ENCODE results near the gene SHLD2. TPM values are rescaled to one million over a fixed set of nuclear protein-coding genes. Genes with fewer than 3 reads are reported as not detected.
A peak's percentile ranks its signal among the peaks of the same experiment; 100 is the strongest.
"Not testable (repeated sequence)": the region's sequence is repeated elsewhere in the genome, so short reads cannot be mapped to it uniquely, and the experiment has no call there.

The SHLD2 gene
- polyA plus RNA-seq, 3 donors from 2014 or later = 16.7 to 19.5 (median 18.5) TPM

DNA sequence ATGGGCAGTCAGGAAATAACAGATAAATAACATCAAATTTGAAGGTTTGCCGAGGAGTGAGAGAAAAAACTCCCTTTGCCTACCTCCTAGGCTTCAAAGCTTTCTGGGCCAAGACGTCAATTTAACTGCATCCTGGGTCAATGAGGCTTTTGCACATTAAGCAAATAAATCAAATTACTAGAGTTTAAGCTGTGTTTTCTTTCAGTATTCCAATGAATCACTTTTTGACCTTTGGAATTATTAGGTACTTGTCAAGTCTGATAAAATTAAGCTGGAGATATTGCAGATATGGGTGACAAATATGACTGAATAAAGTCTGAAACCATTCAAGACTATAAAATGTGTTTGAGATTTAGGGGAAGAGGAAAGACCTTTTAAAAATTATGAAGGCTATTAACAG lies 22.6 kb upstream of the SHLD2 start:
- H3K36me3 Mint-ChIP-seq = peaks cover 7 to 38% (median 15%) of the 10 kb centered on the region in 3 donors
- H3K9me3 Mint-ChIP-seq = no peaks in the 10 kb centered on the region
- H3K4me3 Mint-ChIP-seq = no peak overlapping the region
- no peak for DNase-seq
- H3K4me1 Mint-ChIP-seq = peaks cover 18 to 23% of the 10 kb centered on the region in 2 donors
- no peak overlapping the region for H3K27ac Mint-ChIP-seq
- H3K27me3 Mint-ChIP-seq (ENCODE audit: low read depth in 3 of 3) = peaks cover 0 to 4% (median 0%) of the 10 kb centered on the region in 3 donors

DNA sequence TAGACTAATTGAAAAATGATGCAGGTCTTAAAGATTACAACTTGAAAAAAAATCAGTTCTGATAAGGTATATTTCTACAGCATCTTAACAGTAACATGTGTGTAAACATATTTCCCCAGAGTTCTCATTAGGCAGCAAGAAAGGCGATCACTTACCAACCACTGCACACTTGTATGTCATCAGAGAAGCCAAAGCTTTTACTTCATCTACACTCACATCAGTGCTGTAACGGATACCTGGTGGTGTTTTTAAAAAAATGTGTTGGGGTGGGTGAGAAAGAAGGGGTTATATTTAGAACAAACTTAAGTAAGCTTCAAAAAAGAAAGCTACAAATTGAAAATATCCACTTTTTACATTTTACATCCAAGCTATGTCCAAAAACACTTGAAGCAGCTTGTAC lies 18.6 kb upstream of the SHLD2 start:
- not testable (repeated sequence) for H3K27me3 Mint-ChIP-seq (ENCODE audit: low read depth in 3 of 3); H3K9me3 Mint-ChIP-seq
- peak; percentile 24 to 28 (median 27) for DNase-seq
- H3K27ac Mint-ChIP-seq = peak overlapping the region; percentile 23 to 87 (median 76)
- H3K36me3 Mint-ChIP-seq = peaks cover 8 to 15% (median 12%) of the 10 kb centered on the region in 3 donors
- H3K4me1 Mint-ChIP-seq = peaks cover 31 to 38% of the 10 kb centered on the region in 2 donors
- H3K4me3 Mint-ChIP-seq = peak overlapping the region; percentile 10 to 66 (median 27)

DNA sequence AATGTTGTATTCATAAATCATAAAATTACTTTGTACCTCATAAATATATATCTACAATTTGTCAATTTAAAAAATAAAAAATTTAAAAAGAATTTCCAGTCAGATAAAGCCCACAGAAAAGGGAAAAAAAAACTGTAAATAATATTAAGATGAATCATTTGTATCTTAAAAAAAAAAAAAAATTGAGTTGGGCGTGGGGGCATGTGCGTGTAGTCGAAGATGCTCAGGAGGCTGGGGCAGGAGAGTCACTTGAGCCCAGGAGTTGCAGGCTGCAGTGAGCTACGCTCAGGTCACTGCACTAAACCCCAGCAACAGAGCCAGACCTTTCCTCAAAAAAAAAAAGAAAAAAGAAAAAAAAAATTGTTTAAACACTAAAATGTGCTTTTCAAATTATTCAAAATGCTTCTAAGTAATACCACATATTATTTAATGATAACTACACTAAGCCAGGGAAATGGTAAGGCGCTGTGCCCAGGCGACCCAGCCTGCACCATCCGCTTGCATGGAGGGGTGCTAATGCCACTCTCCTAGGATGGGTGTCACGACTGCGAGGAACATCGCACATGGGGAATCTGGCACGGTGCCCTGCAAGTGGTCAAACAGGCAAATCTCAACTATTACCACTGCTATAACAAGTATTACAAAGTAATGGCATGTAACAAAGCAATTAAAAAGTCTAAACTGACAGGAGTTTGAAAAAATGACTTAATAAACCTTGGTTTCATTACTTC lies 15.7 kb upstream of the SHLD2 start:
- H3K27me3 Mint-ChIP-seq (ENCODE audit: low read depth in 3 of 3) = peaks cover 0 to 2% (median 0%) of the 10 kb centered on the region in 3 donors
- peaks cover 0 to 3% (median 0%) of the 10 kb centered on the region in 3 donors for H3K36me3 Mint-ChIP-seq
- H3K4me3 Mint-ChIP-seq = no peak overlapping the region
- H3K9me3 Mint-ChIP-seq = no peaks in the 10 kb centered on the region
- no peak for DNase-seq
- H3K4me1 Mint-ChIP-seq = peaks cover 46 to 64% of the 10 kb centered on the region in 2 donors
- peak overlapping the region in 1 of 6 donors; percentile 50 for H3K27ac Mint-ChIP-seq

DNA sequence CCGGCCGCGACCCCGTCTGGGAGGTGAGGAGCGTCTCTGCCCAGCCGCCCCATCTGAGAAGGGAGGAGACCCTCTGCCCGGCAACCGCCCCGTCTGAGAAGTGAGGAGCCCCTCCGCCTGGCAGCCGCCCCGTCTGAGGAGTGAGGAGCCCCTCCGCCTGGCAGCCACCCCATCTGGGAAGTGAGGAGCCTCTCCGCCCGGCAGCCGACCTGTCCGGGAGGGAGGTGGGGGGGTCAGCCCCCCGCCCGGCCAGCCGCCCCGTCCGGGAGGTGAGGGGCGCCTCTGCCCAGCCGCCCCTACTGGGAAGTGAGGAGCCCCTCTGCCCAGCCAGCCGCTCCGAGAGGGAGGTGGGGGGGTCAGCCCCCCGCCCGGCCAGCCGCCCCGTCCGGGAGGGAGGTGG lies 14.4 kb upstream of the SHLD2 start:
- not testable (repeated sequence) for H3K9me3 Mint-ChIP-seq; H3K27ac Mint-ChIP-seq; H3K27me3 Mint-ChIP-seq (ENCODE audit: low read depth in 3 of 3); DNase-seq; H3K4me3 Mint-ChIP-seq; H3K36me3 Mint-ChIP-seq
- H3K4me1 Mint-ChIP-seq = peaks cover 55 to 76% of the 10 kb centered on the region in 2 donors

DNA sequence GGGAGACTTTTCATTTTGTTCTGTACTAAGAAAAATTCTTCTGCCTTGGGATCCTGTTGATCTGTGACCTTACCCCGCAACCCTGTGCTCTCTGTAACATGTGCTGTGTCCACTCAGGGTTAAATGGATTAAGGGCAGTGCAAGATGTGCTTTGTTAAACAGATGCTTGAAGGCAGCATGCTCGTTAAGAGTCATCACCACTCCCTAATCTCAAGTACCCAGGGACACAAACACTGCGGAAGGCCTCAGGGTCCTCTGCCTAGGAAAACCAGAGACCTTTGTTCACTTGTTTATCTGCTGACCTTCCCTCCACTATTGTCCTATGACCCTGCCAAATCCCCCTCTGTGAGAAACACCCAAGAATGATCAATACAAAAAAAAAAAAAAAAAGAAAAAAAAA lies 13.4 kb upstream of the SHLD2 start:
- not testable (repeated sequence) for H3K9me3 Mint-ChIP-seq; DNase-seq; H3K36me3 Mint-ChIP-seq; H3K27me3 Mint-ChIP-seq (ENCODE audit: low read depth in 3 of 3); H3K4me3 Mint-ChIP-seq
- Mint-ChIP-seq H3K27ac (peak overlapping the region in 1 of 6 donors; percentile 87), H3K4me1 (peaks cover 55 to 76% of the 10 kb centered on the region in 2 donors)

DNA sequence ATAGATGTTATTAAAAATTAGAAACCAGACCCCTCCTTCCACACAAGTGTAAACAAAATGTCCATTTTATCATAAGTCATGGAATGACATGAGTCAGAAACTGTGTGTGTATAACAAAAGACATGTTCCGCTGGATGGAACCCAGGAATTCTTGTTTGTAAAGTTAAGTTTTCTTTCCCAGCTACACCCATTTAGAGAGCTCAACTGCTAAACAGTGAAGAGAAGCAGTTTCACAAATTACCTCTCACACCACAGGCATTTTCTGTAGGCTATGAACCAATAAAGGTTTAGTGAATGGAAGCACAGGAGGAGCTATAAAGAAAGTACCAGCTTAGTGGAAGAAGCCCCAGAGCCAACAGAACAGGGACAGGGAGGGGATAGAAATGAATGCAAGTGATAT lies 12.8 kb upstream of the SHLD2 start:
- Mint-ChIP-seq H3K27ac (peak overlapping the region; percentile 14 to 95 (median 63)), H3K4me1 (peaks cover 53 to 75% of the 10 kb centered on the region in 2 donors)
- H3K27me3 Mint-ChIP-seq (ENCODE audit: low read depth in 3 of 3); H3K36me3 Mint-ChIP-seq; DNase-seq; H3K9me3 Mint-ChIP-seq; H3K4me3 Mint-ChIP-seq: not testable (repeated sequence)

DNA sequence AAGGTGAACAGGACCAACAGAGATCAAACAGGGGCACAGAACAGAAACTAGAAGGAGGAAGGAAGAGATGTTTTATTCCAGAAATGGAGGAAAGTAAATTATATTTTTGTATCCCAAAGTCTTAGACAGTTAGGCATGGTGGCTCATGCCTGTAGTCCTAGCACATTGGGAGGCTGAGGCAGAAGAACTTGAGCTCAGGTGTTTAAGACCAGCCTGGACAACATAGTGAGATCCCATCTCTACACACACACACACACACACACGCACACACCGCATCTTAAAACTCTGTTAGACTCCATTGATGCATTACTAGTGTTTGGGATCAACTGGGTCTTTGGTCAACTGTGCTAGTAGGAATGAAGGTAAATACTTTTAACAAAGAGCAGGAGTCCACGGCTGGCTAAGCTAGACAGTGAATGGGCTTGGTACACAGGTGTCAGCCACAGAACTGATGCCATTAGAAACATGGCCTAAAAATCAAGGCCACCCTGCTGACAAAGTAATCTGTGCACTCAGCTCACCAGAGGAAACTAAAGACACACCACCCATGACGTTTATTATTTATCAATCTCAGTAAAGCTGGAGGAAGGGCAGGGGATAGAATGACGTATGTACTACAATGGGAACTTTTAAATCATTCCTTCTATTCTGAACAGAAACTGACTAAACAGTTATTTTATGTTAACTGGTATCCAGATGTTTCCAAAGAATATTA lies 11.3 kb upstream of the SHLD2 start:
- not testable (repeated sequence) for H3K36me3 Mint-ChIP-seq; H3K27me3 Mint-ChIP-seq (ENCODE audit: low read depth in 3 of 3); H3K9me3 Mint-ChIP-seq
- peak overlapping the region; percentile 2 to 68 (median 49) for H3K4me3 Mint-ChIP-seq
- H3K4me1 Mint-ChIP-seq = peaks cover 56 to 75% of the 10 kb centered on the region in 2 donors
- peak overlapping the region; percentile 78 to 96 (median 94) for H3K27ac Mint-ChIP-seq
- peak; percentile 39 to 52 (median 42) for DNase-seq

DNA sequence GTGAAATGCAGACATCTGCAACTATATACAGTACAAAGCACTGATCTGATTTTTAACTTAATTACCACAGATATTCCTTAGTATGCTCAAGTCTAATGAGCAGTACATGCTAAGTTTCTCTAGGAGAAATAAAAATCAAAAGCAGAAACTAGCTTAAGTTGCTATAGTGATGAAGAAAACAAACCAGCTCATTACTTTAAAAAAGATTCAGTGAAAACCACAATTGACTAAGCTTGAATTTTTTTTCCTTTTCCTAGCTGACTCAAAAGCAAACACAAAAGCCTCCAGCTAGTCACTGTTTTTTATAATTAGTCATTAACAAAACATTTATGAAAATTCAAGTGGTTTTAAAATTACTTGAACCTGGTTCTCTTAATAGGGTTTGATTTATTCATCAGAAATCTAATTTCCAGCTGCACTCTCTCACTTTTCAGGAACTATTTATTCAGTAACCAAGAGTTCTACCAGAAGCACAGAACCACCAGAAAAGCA lies 10.7 kb upstream of the SHLD2 start:
- not testable (repeated sequence) for H3K27me3 Mint-ChIP-seq (ENCODE audit: low read depth in 3 of 3); H3K36me3 Mint-ChIP-seq; H3K9me3 Mint-ChIP-seq
- Mint-ChIP-seq H3K4me1 (peaks cover 58 to 77% of the 10 kb centered on the region in 2 donors), H3K4me3 (peak overlapping the region; percentile 8 to 68 (median 49)), H3K27ac (peak overlapping the region; percentile 78 to 96 (median 94))
- peak; percentile 43 to 63 (median 59) for DNase-seq

DNA sequence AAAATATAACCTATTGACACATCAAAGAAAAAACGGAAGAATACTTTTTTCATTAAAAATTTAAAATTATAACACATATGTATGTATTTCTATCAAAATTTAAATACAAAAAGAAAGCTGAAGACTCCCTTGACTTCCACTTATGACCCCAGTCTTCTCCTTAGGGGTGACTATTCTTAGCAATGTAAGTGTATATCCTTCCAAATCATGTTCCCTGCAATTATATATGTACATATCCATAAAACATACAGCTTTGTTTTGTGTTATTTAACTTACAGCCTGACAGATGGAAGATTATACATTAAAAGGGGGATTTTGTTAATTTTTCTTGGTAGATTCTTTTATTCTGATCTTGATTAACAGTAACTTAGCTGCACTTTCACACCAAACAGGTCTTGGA lies 9.5 kb upstream of the SHLD2 start:
- Mint-ChIP-seq H3K4me3 (no peak overlapping the region), H3K27ac (peak overlapping the region in 4 of 6 donors; percentile 8 to 77 (median 40)), H3K4me1 (peaks cover 65 to 85% of the 10 kb centered on the region in 2 donors), H3K36me3 (no peaks in the 10 kb centered on the region), H3K27me3 (ENCODE audit: low read depth in 3 of 3) (peaks cover 0 to 4% (median 0%) of the 10 kb centered on the region in 3 donors), H3K9me3 (no peaks in the 10 kb centered on the region)
- no peak for DNase-seq

DNA sequence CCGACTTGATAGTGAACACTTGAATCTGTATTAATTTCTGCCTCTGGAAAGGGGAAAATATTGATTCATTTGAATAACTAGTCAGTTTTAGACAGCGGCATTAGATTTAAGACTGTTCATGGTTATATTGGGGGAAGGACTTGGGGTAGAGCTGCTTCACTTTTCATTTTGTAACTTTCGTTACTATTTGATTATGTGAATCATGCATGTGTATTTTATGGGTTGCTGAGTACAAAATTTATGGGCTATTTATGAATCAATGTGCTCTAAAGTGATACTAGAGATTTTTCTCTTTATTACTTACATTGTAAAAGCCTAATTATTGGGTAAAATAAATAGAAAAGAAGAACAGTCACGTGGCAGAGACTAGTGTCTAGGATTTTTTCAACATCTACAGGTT lies 5.3 kb upstream of the SHLD2 start:
- Mint-ChIP-seq H3K36me3 (no peaks in the 10 kb centered on the region), H3K27me3 (ENCODE audit: low read depth in 3 of 3) (peaks cover 0 to 5% (median 4%) of the 10 kb centered on the region in 3 donors), H3K27ac (no peak overlapping the region), H3K4me1 (peaks cover 71 to 89% of the 10 kb centered on the region in 2 donors), H3K4me3 (no peak overlapping the region), H3K9me3 (no peaks in the 10 kb centered on the region)
- no peak for DNase-seq

DNA sequence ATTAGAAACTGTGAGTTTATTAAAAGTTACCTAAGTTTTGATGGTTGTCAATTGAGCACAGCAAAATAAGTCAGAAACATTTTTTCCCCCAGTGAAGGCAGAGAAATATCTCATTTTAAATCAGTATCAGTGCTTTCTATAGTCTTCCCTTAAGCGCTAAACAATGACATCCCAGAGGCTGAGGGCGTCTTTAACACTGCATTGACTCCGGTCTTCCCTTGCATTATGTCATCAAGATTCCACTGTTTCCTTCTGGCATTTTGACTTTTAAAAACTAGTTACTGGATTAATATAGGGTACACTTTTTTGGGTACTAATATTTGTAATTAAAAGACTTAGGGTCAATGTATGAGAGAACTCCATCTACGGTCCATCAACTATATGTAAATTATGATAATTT lies 4.2 kb upstream of the SHLD2 start:
- Mint-ChIP-seq H3K4me1 (peaks cover 70 to 83% of the 10 kb centered on the region in 2 donors), H3K36me3 (no peaks in the 10 kb centered on the region), H3K27ac (peak overlapping the region in 2 of 6 donors; percentile 1 to 89), H3K27me3 (ENCODE audit: low read depth in 3 of 3) (peaks cover 5 to 12% (median 9%) of the 10 kb centered on the region in 3 donors), H3K9me3 (no peaks in the 10 kb centered on the region), H3K4me3 (no peak overlapping the region)
- DNase-seq = no peak

DNA sequence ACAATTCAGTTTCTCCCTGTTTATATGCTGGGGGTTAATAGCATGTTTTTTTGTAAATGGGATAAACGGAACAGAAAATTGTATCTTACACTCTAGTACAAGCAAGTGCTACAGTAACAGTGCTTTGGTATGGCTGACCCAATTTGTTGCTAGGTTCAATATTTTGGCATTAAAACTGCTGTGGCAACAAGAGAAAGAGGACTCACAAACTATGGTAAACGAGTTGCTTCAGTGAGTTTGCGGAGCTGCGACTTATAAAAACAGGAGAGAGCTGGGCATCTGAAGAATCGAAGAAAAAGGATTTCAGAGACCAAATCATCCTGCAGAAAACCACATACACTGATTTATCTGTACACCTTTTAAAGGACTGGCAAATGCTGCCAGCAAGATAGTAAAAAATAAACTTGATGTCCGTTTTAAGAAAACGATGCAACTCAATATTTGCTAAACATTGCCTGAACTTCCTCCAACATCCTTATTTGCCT lies 2.6 kb upstream of the SHLD2 start:
- peak in 1 of 3 donors; percentile 10 for DNase-seq
- Mint-ChIP-seq H3K4me1 (peaks cover 61 to 79% of the 10 kb centered on the region in 2 donors), H3K27ac (peak overlapping the region; percentile 86 to 95 (median 90)), H3K4me3 (peak overlapping the region; percentile 91 to 97 (median 94)), H3K9me3 (no peaks in the 10 kb centered on the region), H3K36me3 (no peaks in the 10 kb centered on the region), H3K27me3 (ENCODE audit: low read depth in 3 of 3) (peaks cover 5 to 10% (median 9%) of the 10 kb centered on the region in 3 donors)

DNA sequence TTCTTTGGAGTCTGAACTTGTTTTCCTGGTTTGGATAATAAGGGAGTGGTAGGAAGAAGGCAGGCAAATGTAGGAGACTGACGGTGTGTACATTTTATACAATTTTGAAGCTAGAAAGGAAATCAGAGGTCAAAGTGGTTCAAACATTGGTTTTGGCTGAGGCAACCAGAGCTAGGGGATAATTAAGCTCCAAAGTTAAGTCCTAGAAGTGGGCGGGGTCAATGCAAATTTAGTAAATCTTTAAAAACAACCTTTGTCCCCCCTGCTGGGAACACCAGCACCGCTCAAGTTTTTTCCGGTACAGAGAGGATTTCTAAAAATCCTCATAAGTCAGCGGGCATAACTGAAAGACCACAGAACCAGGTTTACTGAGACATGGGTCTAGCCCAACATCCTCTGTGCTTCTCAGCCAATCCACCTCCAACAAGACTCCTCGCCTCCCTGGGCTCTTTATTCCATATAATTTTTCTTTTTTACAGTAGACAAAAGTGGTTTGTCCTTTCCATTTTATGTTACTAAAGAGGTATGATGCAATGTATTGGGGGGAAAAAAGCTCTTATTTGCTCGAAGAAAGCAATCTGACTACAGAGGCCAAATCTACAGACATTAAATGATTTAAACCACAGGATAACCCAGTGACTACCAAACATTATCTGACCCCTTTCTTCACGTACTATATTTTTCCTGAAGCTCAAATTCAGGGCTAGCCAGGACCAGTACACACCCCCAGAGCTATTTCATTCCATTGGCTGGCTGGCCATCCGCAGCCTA lies 2.0 kb upstream of the SHLD2 start:
- peak overlapping the region; percentile 91 to 97 (median 94) for H3K4me3 Mint-ChIP-seq
- no peaks in the 10 kb centered on the region for H3K9me3 Mint-ChIP-seq
- H3K27ac Mint-ChIP-seq = peak overlapping the region; percentile 86 to 95 (median 90)
- peaks cover 56 to 73% of the 10 kb centered on the region in 2 donors for H3K4me1 Mint-ChIP-seq
- H3K36me3 Mint-ChIP-seq = no peaks in the 10 kb centered on the region
- peaks cover 5 to 10% (median 9%) of the 10 kb centered on the region in 3 donors for H3K27me3 Mint-ChIP-seq (ENCODE audit: low read depth in 3 of 3)
- peak; percentile 19 to 30 (median 26) for DNase-seq

Measured in immature natural killer cell (primary cell).